GM12874 (cell line): ENCODE results near the gene RAPGEF2.

ENCODE experiments used
- CTCF ChIP-seq: IDR thresholded peaks from 2 replicates; pipeline ENCODE4 v1.5.1; 2011; ENCODE audit warnings: low read depth, mild to moderate bottlenecking, control low read depth, low read length, moderate library complexity; ENCODE audit not compliant: insufficient read depth

Gene RAPGEF2

DNA sequence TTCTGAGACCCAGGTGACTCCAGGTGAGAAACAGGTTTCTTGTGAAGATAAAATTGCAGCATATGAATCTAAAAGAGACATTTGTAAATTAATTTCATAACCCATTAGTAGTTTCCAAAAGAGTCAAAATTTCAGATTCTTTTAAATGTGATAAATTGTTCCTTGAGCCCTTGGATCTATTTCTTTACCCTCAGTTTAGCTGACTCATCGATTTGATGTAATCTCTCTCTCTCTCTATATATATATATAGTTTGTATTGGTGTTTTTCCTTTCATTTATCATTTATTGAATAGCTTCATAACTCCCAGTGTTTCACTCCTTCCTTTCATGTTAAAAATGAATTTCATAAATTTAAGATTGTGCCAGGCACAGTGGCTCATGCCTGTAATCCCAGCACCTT is 96.9 kb downstream of the RAPGEF2 start:
- no peak for TF ChIP-seq CTCF

DNA sequence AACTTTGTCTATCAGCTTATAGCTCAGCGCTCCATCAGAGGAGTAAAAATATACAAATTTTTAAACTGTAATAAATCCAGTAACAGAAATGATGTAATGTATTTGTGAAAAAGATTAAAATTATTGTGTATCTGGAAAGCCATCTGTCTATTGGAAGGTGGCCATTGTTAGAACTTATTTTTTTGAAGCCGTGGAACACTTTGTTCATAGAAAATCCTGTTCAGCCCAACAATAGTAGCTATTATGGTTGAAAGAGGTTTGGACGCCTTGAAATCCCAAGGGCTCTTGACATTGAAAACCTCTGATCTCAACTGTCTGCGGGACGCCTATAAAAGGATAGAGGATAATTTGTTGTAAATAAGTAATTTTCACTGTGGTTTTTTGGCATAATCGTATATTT is 98.3 kb downstream of the RAPGEF2 start:
- no peak for TF ChIP-seq CTCF

DNA sequence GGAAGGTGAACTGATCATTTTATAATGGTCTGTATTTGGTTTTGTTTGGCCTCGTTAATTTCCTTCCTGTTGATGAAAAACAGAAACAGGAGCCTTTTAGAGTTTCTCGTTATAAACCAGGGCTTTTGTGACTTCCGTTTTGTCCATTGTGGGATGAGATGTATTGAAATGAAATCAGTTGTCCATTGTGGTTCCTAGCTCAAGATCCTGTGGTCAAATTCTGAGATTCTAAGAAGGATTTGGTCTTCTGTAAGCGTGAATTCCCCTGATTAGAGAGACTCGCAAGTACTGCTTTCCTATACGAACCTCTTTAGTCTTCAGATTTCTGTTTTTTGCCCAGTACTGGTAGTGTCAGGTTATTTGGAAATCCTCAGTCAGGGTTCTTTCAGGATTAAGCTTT is 101.7 kb downstream of the RAPGEF2 start:
- no peak for TF ChIP-seq CTCF

DNA sequence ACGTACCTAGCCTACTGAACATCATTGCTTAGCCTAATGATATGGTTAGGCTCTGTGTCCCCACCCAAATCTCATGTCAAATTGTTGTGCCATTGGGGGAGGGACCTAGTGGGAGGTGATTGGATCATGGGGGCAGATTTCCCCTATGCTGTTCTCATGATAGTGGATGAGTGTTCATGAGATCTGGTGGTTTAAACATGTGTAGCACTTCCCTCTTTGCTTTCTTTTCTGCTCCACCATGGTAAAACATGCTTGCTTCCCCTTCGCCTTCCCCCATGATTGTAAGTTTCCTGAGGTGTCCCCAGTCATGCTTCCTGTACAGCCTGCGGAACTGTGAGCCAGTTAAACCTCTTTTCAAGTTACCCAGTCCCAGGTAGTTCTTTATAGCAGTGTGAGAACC is 102.6 kb downstream of the RAPGEF2 start:
- no peak for TF ChIP-seq CTCF

GRCh38 chr4:159206427-159206871 is 103.6 kb downstream of the RAPGEF2 start:
- TF ChIP-seq CTCF: no peak

GRCh38 chr4:159209249-159209648 is 106.4 kb downstream of the RAPGEF2 start:
- TF ChIP-seq CTCF: no peak

- no peak for TF ChIP-seq CTCF
Observed at GRCh38 chr4:159210975-159211374, 108.1 kb downstream of the RAPGEF2 start.

GRCh38 chr4:159212675-159213293 is 109.9 kb downstream of the RAPGEF2 start:
- TF ChIP-seq CTCF: no peak
